T-cell (primary cell): ENCODE results near the gene CCDC97. TPM values are rescaled to one million over a fixed set of nuclear protein-coding genes. Genes with fewer than 3 reads are reported as not detected.
A peak's percentile ranks its signal among the peaks of the same experiment; 100 is the strongest.

Experiments used
- ATAC-seq, 4 experiments: fragments of 200-7000 bp in 3 of 4; fragments of 150-1000 bp in 1 of 4; cut with Tn5 transposase; replicated peaks in 1 of 4; 1 replicate in 3 of 4; 2 replicates in 1 of 4; pipeline ENCODE4 v1.10.0; 2021; ENCODE audit warnings: moderate library complexity in 3 of 4, mild to moderate bottlenecking in 2 of 4, moderate number of reproducible peaks in 1 of 4
- CTCF ChIA-PET, 2 donors: fragments of 300-600 bp; sonication (Branson Sonifier 250); formaldehyde crosslinking; loops; one replicate each; lab custom pipeline; 2022; ENCODE audit warnings: antibody characterized with exemption in 2 of 2; lab: Charles Lee
- POLR2A ChIA-PET, 2 donors: fragments of 300-600 bp; sonication (Branson Sonifier 250); formaldehyde crosslinking; loops; one replicate each; lab custom pipeline; 2022; ENCODE audit warnings: antibody characterized with exemption in 2 of 2; lab: Charles Lee
- DNase-seq, 35 experiments: peaks; one replicate each; pipeline versions ENCODE4 v3.0.0 to v3.0.0-alpha.2; 2013 to 2023
- H3K27ac ChIP-seq: one replicate; pipeline ENCODE4 v1.5.1; 2013; ENCODE audit warnings: low read length
- H3K27me3 ChIP-seq, 2 experiments: replicated peaks in 1 of 2; 1 replicate in 1 of 2; 2 replicates in 1 of 2; pipeline versions ENCODE4 v1.6.1 to v1.7.0; 2013; ENCODE audit warnings: low read length in 1 of 2, mixed read lengths in 1 of 2; ENCODE audit not compliant: control insufficient read depth in 2 of 2, insufficient read depth in 2 of 2; ENCODE audit errors: extremely low read depth in 1 of 2
- H3K36me3 ChIP-seq, 2 donors: 1 replicate in 1 of 2; 2 replicates in 1 of 2; pipeline versions ENCODE4 v1.6.1 to v1.7.0; 2013; ENCODE audit warnings: low read length in 1 of 2; ENCODE audit not compliant: control insufficient read depth in 2 of 2, insufficient read depth in 1 of 2; ENCODE audit errors: extremely low read depth in 1 of 2
- H3K4me1 ChIP-seq, 2 experiments: 1 replicate in 1 of 2; 2 replicates in 1 of 2; pipeline versions ENCODE4 v1.6.1 to v1.7.0; 2013; ENCODE audit warnings: low read length in 2 of 2, mixed read lengths in 1 of 2; ENCODE audit not compliant: insufficient read depth in 2 of 2, control insufficient read depth in 1 of 2; ENCODE audit errors: extremely low read depth in 1 of 2
- H3K4me3 ChIP-seq, 2 donors: 1 replicate in 1 of 2; 2 replicates in 1 of 2; pipeline versions ENCODE4 v1.5.1 to v1.7.0; 2013; ENCODE audit warnings: mild to moderate bottlenecking in 2 of 2, low read length in 1 of 2, moderate library complexity in 1 of 2; ENCODE audit not compliant: control insufficient read depth in 1 of 2; ENCODE audit errors: extremely low read depth in 1 of 2
- H3K9me3 ChIP-seq: 2 replicates; pipeline ENCODE4 v1.7.0; 2013
- H3K27ac Mint-ChIP-seq, 2 donors: one replicate each; pipeline ENCODE4 v1.8.0; 2020 to 2021; ENCODE audit warnings: mild to moderate bottlenecking in 2 of 2, mixed read lengths in 2 of 2
- H3K27me3 Mint-ChIP-seq, 2 donors: one replicate each; pipeline ENCODE4 v1.8.0; 2021 to 2022; ENCODE audit warnings: mixed read lengths in 2 of 2
- H3K36me3 Mint-ChIP-seq: one replicate; pipeline ENCODE4 v1.8.0; 2021; ENCODE audit warnings: mixed read lengths
- H3K4me1 Mint-ChIP-seq, 3 donors: one replicate each; pipeline ENCODE4 v1.8.0; 2020 to 2022; ENCODE audit warnings: mixed read lengths in 3 of 3, mild to moderate bottlenecking in 1 of 3
- H3K4me3 Mint-ChIP-seq, 3 donors: one replicate each; pipeline ENCODE4 v1.8.0; 2020 to 2022; ENCODE audit warnings: mild to moderate bottlenecking in 3 of 3, mixed read lengths in 3 of 3, moderate library complexity in 3 of 3
- H3K9me3 Mint-ChIP-seq, 3 donors: one replicate each; pipeline ENCODE4 v1.8.0; 2020 to 2022; ENCODE audit warnings: mixed read lengths in 3 of 3
- WGBS: methylation state at CpG from one replicate; pipeline ENCODE4 v1.1.5; 2013; ENCODE audit warnings: missing lambda C conversion rate; ENCODE audit not compliant: insufficient coverage; 5-methylcytosine and 5-hydroxymethylcytosine counted together
- total RNA-seq, 35 experiments: library from RNA in 6 of 35; stranded (reverse) in 6 of 35; fragments of 120-200 nt in 1 of 35; gene quantifications; one replicate each; pipeline versions ENCODE4 v1.2.1 to v1.2.4 and lab custom pipeline; 2013 to 2026

Gene CCDC97
- total RNA-seq, 5 donors from 2014 or later (not counting 1 experiment from before 2014, with no cell fraction given): 38.9 to 61.5 (median 55.1) TPM

DNA sequence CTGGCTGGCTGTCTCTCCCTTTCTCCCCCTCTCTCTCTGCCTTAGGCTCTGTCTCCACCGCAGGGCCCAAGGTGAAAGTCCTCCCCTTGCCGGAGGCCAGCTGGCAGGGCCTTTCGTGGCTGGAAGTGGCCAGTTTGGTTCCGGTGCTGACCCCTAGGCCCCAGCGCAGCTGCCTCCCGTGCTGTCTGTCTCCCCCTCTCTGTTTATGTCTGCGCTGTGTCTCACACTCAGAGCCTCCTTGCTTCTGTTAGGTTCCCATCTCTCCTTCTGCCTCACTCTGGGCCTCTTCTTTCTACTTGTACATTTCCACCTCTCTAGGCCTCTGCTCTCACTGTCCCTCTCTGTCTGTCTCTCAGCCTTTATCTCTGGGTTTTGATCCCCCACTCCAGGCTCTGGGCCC lies 13.1 kb downstream of the CCDC97 start:
- Histone ChIP-seq H3K4me1 (peaks cover 9 to 54% of the 10 kb centered on the region in 2 experiments), H3K4me3 (no peak overlapping the region), H3K9me3 (no peaks in the 10 kb centered on the region), H3K27ac (no peak overlapping the region), H3K36me3 (peaks cover 13 to 63% of the 10 kb centered on the region in 2 donors), H3K27me3 (no peaks in the 10 kb centered on the region)
- Mint-ChIP-seq H3K36me3 (peaks cover 20% of the 10 kb centered on the region), H3K4me1 (peaks cover 35 to 55% (median 45%) of the 10 kb centered on the region in 3 donors), H3K4me3 (peak overlapping the region in 1 of 3 donors; percentile 18), H3K27ac (peak overlapping the region; percentile 78 to 82), H3K9me3 (no peaks in the 10 kb centered on the region), H3K27me3 (no peaks in the 10 kb centered on the region)
- 77% methylated on average over 7 of the region's 7 CpGs for WGBS
- ATAC-seq: no peak
- ChIA-PET POLR2A (interaction anchor here (0.5 to 0.6 kb wide), 3 partner anchors 8 to 38 kb away, joined by 3 to 6 read pairs (median 4); no protein-coding TSS in a partner anchor), CTCF (no interaction called here)
- DNase-seq: no peak

GRCh38 chr19:41323430-41324125 lies 13.6 kb downstream of the CCDC97 start:
- Mint-ChIP-seq H3K36me3 (peaks cover 16% of the 10 kb centered on the region), H3K27ac (peak overlapping the region; percentile 84 to 85), H3K4me1 (peaks cover 40 to 55% (median 50%) of the 10 kb centered on the region in 3 donors), H3K27me3 (no peaks in the 10 kb centered on the region), H3K4me3 (peak overlapping the region in 1 of 3 donors; percentile 7), H3K9me3 (no peaks in the 10 kb centered on the region)
- Histone ChIP-seq H3K4me3 (no peak overlapping the region), H3K27me3 (no peaks in the 10 kb centered on the region), H3K9me3 (no peaks in the 10 kb centered on the region), H3K27ac (peak overlapping the region; percentile 7), H3K4me1 (peaks cover 11 to 60% of the 10 kb centered on the region in 2 experiments), H3K36me3 (peaks cover 13 to 64% of the 10 kb centered on the region in 2 donors)
- ATAC-seq (no peak), DNase-seq (peak in 1 of 35 experiments; percentile 26)
- ChIA-PET POLR2A (interaction anchor here (0.5 kb wide), 2 partner anchors 38 to 255 kb away, joined by 3 to 4 read pairs; no protein-coding TSS in a partner anchor), CTCF (no interaction called here)
- WGBS: 69% methylated on average over 13 of the region's 16 CpGs

DNA sequence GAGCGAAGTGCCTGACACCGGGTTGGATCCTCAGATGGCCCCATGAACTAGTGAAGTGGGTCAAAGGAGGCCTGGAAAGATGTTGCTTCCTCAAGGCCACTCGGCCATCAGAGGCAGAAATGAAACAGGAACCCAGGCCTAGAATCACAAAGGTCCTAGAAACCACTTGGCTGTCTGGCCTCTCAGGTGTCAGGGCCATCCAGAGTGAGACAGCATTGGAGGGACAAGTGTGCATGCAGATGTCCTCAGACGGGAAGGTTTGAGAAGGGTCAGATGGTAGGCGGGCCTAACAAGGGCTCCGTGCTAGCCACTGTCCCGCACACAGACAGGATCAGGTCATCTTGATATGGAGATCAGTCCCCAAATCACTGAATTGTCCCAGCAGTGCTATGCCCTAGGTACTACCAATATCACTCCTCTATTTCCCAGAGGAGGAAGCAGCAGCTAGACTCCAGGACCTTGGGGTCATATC lies 14.3 kb downstream of the CCDC97 start:
- ChIA-PET CTCF (no interaction called here), POLR2A (interaction anchor here in 1 of 2 donors (0.5 kb wide), 1 partner anchor 254 kb away, joined by 4 read pairs; no protein-coding TSS in a partner anchor)
- Histone ChIP-seq H3K4me1 (peaks cover 16 to 67% of the 10 kb centered on the region in 2 experiments), H3K27ac (peak overlapping the region; percentile 47), H3K9me3 (no peaks in the 10 kb centered on the region), H3K27me3 (no peaks in the 10 kb centered on the region), H3K4me3 (no peak overlapping the region), H3K36me3 (peaks cover 13 to 64% of the 10 kb centered on the region in 2 donors)
- Mint-ChIP-seq H3K36me3 (peaks cover 19% of the 10 kb centered on the region), H3K4me1 (peaks cover 47 to 59% (median 57%) of the 10 kb centered on the region in 3 donors), H3K27ac (peak overlapping the region; percentile 84 to 85), H3K4me3 (peak overlapping the region in 1 of 3 donors; percentile 47), H3K9me3 (no peaks in the 10 kb centered on the region), H3K27me3 (no peaks in the 10 kb centered on the region)
- DNase-seq (no peak), ATAC-seq (no peak)
- 85% methylated on average over 6 of the region's 7 CpGs for WGBS

DNA sequence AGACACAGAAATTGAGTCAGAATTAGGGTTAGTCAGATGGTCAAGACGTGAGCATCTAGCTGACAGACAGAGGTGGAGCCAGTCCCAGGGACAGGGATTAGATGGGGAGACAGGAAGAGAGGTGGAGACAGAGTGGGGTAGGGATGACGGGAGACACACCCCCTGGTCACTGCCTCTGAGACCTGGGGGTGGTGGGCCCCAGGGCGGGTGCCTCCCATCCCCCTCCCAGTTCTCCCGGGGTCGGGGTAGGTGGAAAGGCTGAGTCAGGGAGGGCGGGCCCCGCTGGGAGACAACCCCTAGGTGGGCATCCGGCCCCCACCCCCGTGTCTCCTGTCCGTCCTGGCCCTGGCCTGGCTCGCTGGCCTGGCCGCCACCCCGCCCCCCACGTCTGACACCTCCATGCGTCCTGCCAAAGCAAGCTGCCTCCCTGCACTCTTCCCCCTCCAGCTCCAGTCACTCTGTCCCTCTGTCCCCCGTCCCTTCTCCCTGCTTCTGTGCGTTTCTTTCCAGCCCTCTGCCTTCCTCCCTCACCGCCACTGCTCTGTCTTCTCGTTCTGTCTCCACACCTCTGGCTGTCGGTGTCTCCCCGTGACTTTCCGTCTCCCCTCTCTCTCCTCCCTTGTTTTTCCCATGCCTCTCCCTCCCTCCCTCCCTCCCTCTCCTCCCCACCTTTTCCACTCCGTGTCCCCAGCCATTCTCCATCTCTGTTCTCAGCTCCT lies 15.1 kb downstream of the CCDC97 start:
- 62% methylated on average over 18 of the region's 23 CpGs for WGBS
- H3K27me3 Mint-ChIP-seq: no peaks in the 10 kb centered on the region
- CTCF ChIA-PET: interaction anchor here in 1 of 2 donors (0.6 kb wide), 1 partner anchor 18 kb away, joined by 3 read pairs; no protein-coding TSS in a partner anchor
- no peaks in the 10 kb centered on the region for H3K9me3 ChIP-seq
- POLR2A ChIA-PET: interaction anchor here in 1 of 2 donors (0.6 kb wide), 1 partner anchor 641 kb away, joined by 5 read pairs; no protein-coding TSS in a partner anchor
- DNase-seq: peak in 3 of 35 experiments; percentile 39 to 42 (median 40)
- no peak overlapping the region for H3K4me3 ChIP-seq
- H3K36me3 Mint-ChIP-seq: peaks cover 16% of the 10 kb centered on the region
- peaks cover 47 to 60% (median 56%) of the 10 kb centered on the region in 3 donors for H3K4me1 Mint-ChIP-seq
- ATAC-seq: no peak
- H3K27ac ChIP-seq: peak overlapping the region; percentile 81
- H3K4me3 Mint-ChIP-seq: peak overlapping the region in 2 of 3 donors; percentile 2 to 47
- H3K27ac Mint-ChIP-seq: peak overlapping the region; percentile 84 to 85
- no peaks in the 10 kb centered on the region for H3K9me3 Mint-ChIP-seq
- peaks cover 16 to 75% of the 10 kb centered on the region in 2 experiments for H3K4me1 ChIP-seq
- H3K36me3 ChIP-seq: peaks cover 13 to 61% of the 10 kb centered on the region in 2 donors
- H3K27me3 ChIP-seq: no peaks in the 10 kb centered on the region

DNA sequence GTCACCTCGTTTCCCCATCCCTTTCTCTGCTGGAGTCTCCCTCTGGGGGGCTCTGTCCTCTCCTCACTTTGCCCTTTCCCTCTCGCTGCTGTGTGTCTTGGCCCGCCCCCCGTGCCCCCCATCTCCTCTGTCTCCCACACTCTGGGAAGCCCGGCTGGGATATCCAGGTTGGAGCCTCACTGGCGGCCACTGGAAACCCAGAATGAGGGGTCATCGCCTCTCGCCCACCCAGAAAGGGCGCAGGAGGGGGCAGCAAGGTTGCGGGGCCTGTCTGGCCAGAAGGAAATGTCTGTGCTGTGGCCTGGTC lies 15.6 kb downstream of the CCDC97 start:
- DNase-seq: no peak
- H3K4me3 Mint-ChIP-seq: peak overlapping the region in 1 of 3 donors; percentile 47
- Histone ChIP-seq H3K27ac (peak overlapping the region; percentile 81), H3K4me1 (peaks cover 18 to 80% of the 10 kb centered on the region in 2 experiments), H3K9me3 (no peaks in the 10 kb centered on the region), H3K27me3 (no peaks in the 10 kb centered on the region), H3K4me3 (no peak overlapping the region), H3K36me3 (peaks cover 16 to 61% of the 10 kb centered on the region in 2 donors)
- peaks cover 50 to 64% (median 60%) of the 10 kb centered on the region in 3 donors for H3K4me1 Mint-ChIP-seq
- no peaks in the 10 kb centered on the region for H3K27me3 Mint-ChIP-seq
- POLR2A ChIA-PET: interaction anchor here in 1 of 2 donors (0.6 kb wide), 1 partner anchor 640 kb away, joined by 5 read pairs; no protein-coding TSS in a partner anchor
- H3K36me3 Mint-ChIP-seq: peaks cover 19% of the 10 kb centered on the region
- H3K9me3 Mint-ChIP-seq: no peaks in the 10 kb centered on the region
- peak overlapping the region in 1 of 2 donors; percentile 82 for H3K27ac Mint-ChIP-seq
- CTCF ChIA-PET: interaction anchor here in 1 of 2 donors (0.6 kb wide), 1 partner anchor 17 kb away, joined by 3 read pairs; no protein-coding TSS in a partner anchor
- WGBS: 84% methylated on average over 10 of the region's 10 CpGs
- ATAC-seq: no peak
